ENCODE data around the gene CSMD2. TPM values are rescaled to one million over a fixed set of nuclear protein-coding genes. Genes with fewer than 3 reads are reported as not detected.

Gene CSMD2
- total RNA-seq, 1 experiment from 2014 or later, result 0.22 TPM

- no peak overlapping the region for H3K4me2 ChIP-seq (ENCODE audit: low read length)
- ATAC-seq (no peak), DNase-seq (ENCODE audit: low read depth, low spot score) (no peak)
- no peaks in the 10 kb centered on the region for H3K4me1 ChIP-seq (ENCODE audit: control insufficient read depth in 1 of 2, insufficient read depth in 2 of 2, low read length in 2 of 2)
- H2AFZ ChIP-seq (ENCODE audit: low read depth, low read length, poor library complexity, severe bottlenecking), result no peak overlapping the region
- RAD21 ChIA-PET (ENCODE audit: low non-redundant PET in 1 of 2, low total read pairs in 2 of 2, uncharacterized antibody in 2 of 2, unreplicated experiment in 2 of 2), result no interaction called here
- no peak overlapping the region for H3K9ac ChIP-seq (ENCODE audit: low read length)
- no peaks in the 10 kb centered on the region for H3K79me2 ChIP-seq (ENCODE audit: insufficient read depth, low read length)
- peaks cover 19% of the 10 kb centered on the region for H3K27me3 ChIP-seq (ENCODE audit: insufficient read depth, low read length)
- no peaks in the 10 kb centered on the region for H4K20me1 ChIP-seq (ENCODE audit: insufficient read depth)
- CTCF ChIA-PET, result no interaction called here
- no peak for TF ChIP-seq POLR2AphosphoS5 (IDR thresholded peaks at IDR 0.05; ENCODE audit: low read depth, low read length)
- TF ChIP-seq ZFX (IDR thresholded peaks at IDR 0.05), result no peak
- TF ChIP-seq CTCF (IDR thresholded peaks at IDR 0.05 in 2 of 3, conservative IDR thresholded peaks at IDR 0.05 in 1 of 3; ENCODE audit: borderline replicate concordance in 1 of 3, insufficient read depth in 1 of 3, low read depth in 2 of 3, low read length in 2 of 3), result no peak
- TF ChIP-seq CEBPB (IDR thresholded peaks at IDR 0.05; ENCODE audit: low read depth), result no peak
- no peak for TF ChIP-seq EGR1 (IDR thresholded peaks at IDR 0.05; ENCODE audit: low read depth)
- TF ChIP-seq SP1 (IDR thresholded peaks at IDR 0.05; ENCODE audit: low read depth), result no peak
- no peak for TF ChIP-seq RAD21 (IDR thresholded peaks at IDR 0.05; ENCODE audit: low read depth)
- no peak for TF ChIP-seq REST (IDR thresholded peaks at IDR 0.05; ENCODE audit: low read depth)
- no peak for TF ChIP-seq ZNF274 (IDR thresholded peaks at IDR 0.05; ENCODE audit: low read depth, low read length)
- intact Hi-C loops (cut with micrococcal nuclease), result no loop called here
- H3K36me3 ChIP-seq (ENCODE audit: control insufficient read depth in 1 of 2, insufficient read depth in 2 of 2, low read length in 2 of 2), result no peaks in the 10 kb centered on the region
- H3K4me3 ChIP-seq (replicated peaks in 1 of 2; ENCODE audit: low read depth in 1 of 2, low read length in 2 of 2), result no peak overlapping the region
- no TSS peak for BruUV-seq (replicated peaks)
- POLR2A ChIA-PET, result no interaction called here
- no peaks in the 10 kb centered on the region for H3K9me2 ChIP-seq (ENCODE audit: insufficient read depth)
- no peak overlapping the region for H3K27ac ChIP-seq (ENCODE audit: low read depth, low read length)
- H3K9me3 ChIP-seq (ENCODE audit: control insufficient read depth in 1 of 2, insufficient read depth in 1 of 2, low read depth in 1 of 2, low read length in 2 of 2), result no peaks in the 10 kb centered on the region
Measured at GRCh38 chr1:33727310-33727709, 437.7 kb downstream of the CSMD2 start.
